Parathyroid adenoma (tissue), 2 donors: ENCODE results near the gene COPS9.

Experiments used
- H2AFZ ChIP-seq: fragments of 300-600 bp; sonication (generic); one replicate; pipeline ENCODE4 v1.7.0; 2017; ENCODE audit warnings: antibody characterized with exemption, mild to moderate bottlenecking
- H3K27ac ChIP-seq: fragments of 300-600 bp; sonication (generic); one replicate; pipeline ENCODE4 v1.7.0; 2017
- H3K27me3 ChIP-seq: fragments of 300-600 bp; sonication (generic); one replicate; pipeline ENCODE4 v1.7.0; 2017; ENCODE audit warnings: low read length; ENCODE audit not compliant: control insufficient read depth, insufficient read depth
- H3K36me3 ChIP-seq: fragments of 300-600 bp; sonication (generic); one replicate; pipeline ENCODE4 v1.7.0; 2017; ENCODE audit warnings: low read length; ENCODE audit not compliant: control insufficient read depth, insufficient read depth
- H3K4me1 ChIP-seq: fragments of 300-600 bp; sonication (generic); one replicate; pipeline ENCODE4 v1.7.0; 2017; ENCODE audit warnings: control low read depth
- H3K4me2 ChIP-seq: fragments of 300-600 bp; sonication (generic); one replicate; pipeline ENCODE4 v1.7.0; 2017; ENCODE audit warnings: low read length
- H3K4me3 ChIP-seq: fragments of 300-600 bp; sonication (generic); one replicate; pipeline ENCODE4 v1.7.0; 2017; ENCODE audit warnings: low read depth, low read length
- H3K79me2 ChIP-seq: fragments of 300-600 bp; sonication (generic); one replicate; pipeline ENCODE4 v1.7.0; 2017; ENCODE audit warnings: control low read depth
- H3K9ac ChIP-seq: fragments of 300-600 bp; sonication (generic); one replicate; pipeline ENCODE4 v1.7.0; 2017; ENCODE audit warnings: mild to moderate bottlenecking
- H3K9me3 ChIP-seq: fragments of 300-600 bp; sonication (generic); one replicate; pipeline ENCODE4 v1.7.0; 2017; ENCODE audit warnings: low read length; ENCODE audit not compliant: control insufficient read depth
- TF ChIP-seq, protein P1 (sequence below): fragments of 300-600 bp; sonication (generic); IDR thresholded peaks from one replicate; pipeline ENCODE4 v1.7.0; 2017; ENCODE audit warnings: antibody characterized with exemption, mild to moderate bottlenecking
- donor health status: primary hyperparathyroidism.

COPS9 gene

DNA sequence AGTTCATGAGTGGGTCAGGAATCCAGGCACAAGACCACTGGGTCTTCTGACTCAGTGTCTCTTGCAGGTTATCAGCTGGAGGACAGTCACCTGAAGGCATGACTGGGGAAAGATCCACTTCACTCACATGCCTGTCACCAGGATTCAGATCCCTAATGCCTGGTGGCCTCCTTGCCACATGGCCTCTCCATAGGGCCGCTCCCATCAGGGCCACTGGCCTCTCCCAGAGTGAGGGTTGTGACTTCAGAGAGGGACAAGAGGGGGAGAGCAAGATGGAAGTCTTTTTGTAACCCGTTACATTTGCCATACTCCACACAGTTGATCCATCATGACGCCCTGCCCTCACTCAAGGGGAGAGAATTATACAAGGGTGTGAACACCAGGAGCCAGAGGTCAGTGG lies 17.3 kb upstream of the COPS9 start:
- Histone ChIP-seq H3K4me1 (no peaks in the 10 kb centered on the region), H3K4me2 (no peak overlapping the region), H3K27ac (no peak overlapping the region), H3K9ac (no peak overlapping the region), H3K36me3 (no peaks in the 10 kb centered on the region), H3K27me3 (no peaks in the 10 kb centered on the region), H2AFZ (no peak overlapping the region), H3K9me3 (no peaks in the 10 kb centered on the region), H3K79me2 (no peaks in the 10 kb centered on the region), H3K4me3 (no peak overlapping the region)
- TF ChIP-seq, protein P1, sequence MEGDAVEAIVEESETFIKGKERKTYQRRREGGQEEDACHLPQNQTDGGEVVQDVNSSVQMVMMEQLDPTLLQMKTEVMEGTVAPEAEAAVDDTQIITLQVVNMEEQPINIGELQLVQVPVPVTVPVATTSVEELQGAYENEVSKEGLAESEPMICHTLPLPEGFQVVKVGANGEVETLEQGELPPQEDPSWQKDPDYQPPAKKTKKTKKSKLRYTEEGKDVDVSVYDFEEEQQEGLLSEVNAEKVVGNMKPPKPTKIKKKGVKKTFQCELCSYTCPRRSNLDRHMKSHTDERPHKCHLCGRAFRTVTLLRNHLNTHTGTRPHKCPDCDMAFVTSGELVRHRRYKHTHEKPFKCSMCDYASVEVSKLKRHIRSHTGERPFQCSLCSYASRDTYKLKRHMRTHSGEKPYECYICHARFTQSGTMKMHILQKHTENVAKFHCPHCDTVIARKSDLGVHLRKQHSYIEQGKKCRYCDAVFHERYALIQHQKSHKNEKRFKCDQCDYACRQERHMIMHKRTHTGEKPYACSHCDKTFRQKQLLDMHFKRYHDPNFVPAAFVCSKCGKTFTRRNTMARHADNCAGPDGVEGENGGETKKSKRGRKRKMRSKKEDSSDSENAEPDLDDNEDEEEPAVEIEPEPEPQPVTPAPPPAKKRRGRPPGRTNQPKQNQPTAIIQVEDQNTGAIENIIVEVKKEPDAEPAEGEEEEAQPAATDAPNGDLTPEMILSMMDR = no peak

DNA sequence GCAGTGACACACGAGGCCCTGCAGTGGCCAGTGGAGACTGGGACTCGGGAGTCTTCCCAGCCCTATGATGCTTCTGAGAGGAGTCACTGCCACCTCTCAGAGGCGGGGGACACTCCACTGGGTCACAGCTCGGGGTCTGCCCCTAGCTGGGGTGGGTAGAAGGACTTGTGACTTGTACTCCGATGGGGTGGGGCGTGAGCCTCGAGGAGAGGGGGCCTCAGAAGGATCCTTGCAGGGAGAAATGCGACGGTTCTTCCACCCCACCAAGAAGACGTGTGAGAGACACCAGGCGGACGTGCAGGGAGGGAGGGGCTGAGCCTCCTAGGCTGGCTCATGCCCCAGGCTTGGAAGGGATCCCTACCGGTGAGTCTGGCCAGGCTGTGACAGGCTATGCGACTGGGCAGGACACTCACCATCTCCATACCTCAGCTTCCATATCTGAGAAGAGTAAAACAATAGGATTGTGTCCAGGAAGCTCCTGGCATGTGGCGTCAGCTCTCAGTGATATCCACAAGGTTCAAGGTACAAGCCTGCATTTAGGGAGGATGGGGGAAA lies 15.4 kb upstream of the COPS9 start:
- no peaks in the 10 kb centered on the region for H3K9me3 ChIP-seq
- H3K4me3 ChIP-seq = no peak overlapping the region
- no peaks in the 10 kb centered on the region for H3K79me2 ChIP-seq
- H3K9ac ChIP-seq = no peak overlapping the region
- no peak overlapping the region for H2AFZ ChIP-seq
- TF ChIP-seq, protein P1 = no peak
- no peaks in the 10 kb centered on the region for H3K4me1 ChIP-seq
- H3K27ac ChIP-seq = no peak overlapping the region
- H3K4me2 ChIP-seq = no peak overlapping the region
- no peaks in the 10 kb centered on the region for H3K36me3 ChIP-seq
- H3K27me3 ChIP-seq = no peaks in the 10 kb centered on the region

DNA sequence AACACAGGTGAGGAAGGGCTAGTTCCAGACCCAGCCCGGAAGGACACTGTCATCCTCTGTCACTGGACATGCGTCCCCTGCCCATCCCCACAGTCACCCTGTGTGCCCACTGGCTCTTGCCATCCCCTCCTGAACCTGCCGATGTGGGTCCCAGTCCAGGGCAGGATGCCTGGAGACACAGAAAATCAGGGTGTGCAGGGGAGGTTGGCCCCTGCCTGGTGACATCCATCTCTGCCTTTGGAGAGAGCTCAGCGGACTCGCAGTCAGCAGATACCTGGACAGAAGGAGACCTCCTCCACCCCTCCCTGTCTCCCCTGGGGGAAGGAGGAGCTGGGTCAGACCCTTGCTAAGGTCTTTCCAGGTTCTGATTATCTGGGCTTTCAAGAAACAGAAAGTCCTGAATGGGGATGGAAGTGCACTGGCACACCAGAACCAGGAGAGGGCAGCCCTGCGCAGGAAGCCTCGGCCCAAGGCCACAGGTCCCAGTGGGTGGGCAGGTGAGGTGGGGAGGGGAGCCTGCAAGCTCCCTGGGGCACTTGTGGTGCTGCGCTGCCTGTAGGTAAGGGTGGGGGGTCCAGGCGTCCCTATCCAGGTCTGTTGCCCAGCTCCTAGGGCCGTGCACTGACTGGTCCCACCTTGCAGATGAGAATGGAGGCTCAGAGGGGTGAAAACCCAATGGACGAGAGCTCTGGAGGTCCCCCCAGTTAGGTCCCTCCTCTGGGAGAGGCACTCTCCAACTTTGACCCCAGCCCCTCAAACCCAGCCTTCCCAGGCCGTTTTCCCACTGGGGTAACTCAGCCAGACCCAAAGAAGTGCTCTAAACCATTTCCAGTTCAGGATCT lies 14.1 kb upstream of the COPS9 start:
- Histone ChIP-seq H3K4me3 (no peak overlapping the region), H3K9ac (no peak overlapping the region), H3K79me2 (no peaks in the 10 kb centered on the region), H2AFZ (no peak overlapping the region), H3K36me3 (no peaks in the 10 kb centered on the region), H3K27ac (no peak overlapping the region), H3K4me1 (no peaks in the 10 kb centered on the region), H3K27me3 (no peaks in the 10 kb centered on the region), H3K4me2 (no peak overlapping the region), H3K9me3 (no peaks in the 10 kb centered on the region)
- TF ChIP-seq, protein P1 = peak; percentile 53

DNA sequence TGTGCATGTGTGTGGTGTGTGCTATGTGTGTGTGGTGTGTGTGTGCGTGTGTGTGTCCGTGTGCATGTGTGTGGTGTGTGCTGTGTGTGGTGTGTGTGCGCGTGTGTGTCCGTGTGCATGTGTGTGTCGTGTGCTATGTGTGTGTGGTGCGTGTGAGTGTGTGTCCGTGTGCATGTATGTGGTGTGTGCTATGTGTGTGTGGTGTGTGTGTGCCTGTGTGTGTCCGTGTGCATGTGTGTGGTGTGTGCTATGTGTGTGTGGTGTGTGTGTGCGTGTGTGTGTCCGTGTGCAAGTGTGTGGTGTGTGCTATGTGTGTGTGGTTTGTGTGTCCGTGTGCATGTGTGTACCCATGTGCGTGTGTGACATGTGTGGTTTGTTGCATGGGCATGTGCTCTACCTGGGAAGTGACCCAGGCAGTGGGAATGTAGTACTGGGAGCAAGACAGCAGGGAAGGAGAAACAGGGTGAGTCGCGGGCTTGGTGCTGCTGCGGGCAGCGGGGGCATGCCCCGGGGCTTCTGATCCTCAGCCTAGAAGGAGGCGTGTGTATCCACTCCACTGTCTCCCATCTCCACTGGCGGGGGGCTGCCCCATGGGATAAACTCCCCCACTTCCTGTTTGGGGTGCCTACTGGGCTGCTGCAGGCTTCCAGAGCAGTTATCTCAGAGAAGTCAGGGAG lies 11.9 kb upstream of the COPS9 start:
- Histone ChIP-seq H3K79me2 (no peaks in the 10 kb centered on the region), H3K27ac (no peak overlapping the region), H3K9ac (no peak overlapping the region), H3K27me3 (no peaks in the 10 kb centered on the region), H3K36me3 (no peaks in the 10 kb centered on the region), H2AFZ (no peak overlapping the region), H3K9me3 (no peaks in the 10 kb centered on the region), H3K4me2 (no peak overlapping the region), H3K4me1 (no peaks in the 10 kb centered on the region), H3K4me3 (no peak overlapping the region)
- TF ChIP-seq, protein P1 = no peak
